Neuronal stem cell (in vitro differentiated cells): ENCODE data around the gene FAXC.
"Not testable (repeated sequence)": the region's sequence is repeated elsewhere in the genome, so short reads cannot be mapped to it uniquely, and the experiment has no call there.

Source experiments
- DNase-seq: peaks from one replicate; pipeline ENCODE4 v3.0.0-alpha.2; 2013; ENCODE audit warnings: low spot score
- H2AFZ ChIP-seq: one replicate; pipeline ENCODE4 v1.6.1; 2013; ENCODE audit warnings: mild to moderate bottlenecking, low read length, inconsistent platforms
- H2AK5ac ChIP-seq: 2 replicates; pipeline ENCODE4 v1.6.1; 2013; ENCODE audit warnings: low read depth, mild to moderate bottlenecking, inconsistent platforms, low read length, moderate library complexity, mixed read lengths
- H2BK120ac ChIP-seq: 2 replicates; pipeline ENCODE4 v1.6.1; 2013; ENCODE audit warnings: low read depth, mild to moderate bottlenecking, inconsistent platforms, low read length, moderate library complexity, mixed read lengths
- H2BK12ac ChIP-seq: one replicate; pipeline ENCODE4 v1.6.1; 2013; ENCODE audit warnings: low read length, inconsistent platforms
- H2BK15ac ChIP-seq: 2 replicates; pipeline ENCODE4 v1.6.1; 2013; ENCODE audit warnings: mild to moderate bottlenecking, low read length, inconsistent platforms, mixed read lengths
- H2BK5ac ChIP-seq: one replicate; pipeline ENCODE4 v1.6.1; 2013; ENCODE audit warnings: inconsistent platforms, mild to moderate bottlenecking, low read length, moderate library complexity
- H3K14ac ChIP-seq: one replicate; pipeline ENCODE4 v1.6.1; 2013; ENCODE audit warnings: low read length, inconsistent platforms
- H3K18ac ChIP-seq: 2 replicates; pipeline ENCODE4 v1.6.1; 2013; ENCODE audit warnings: low read length, inconsistent platforms
- H3K23ac ChIP-seq: 2 replicates; pipeline ENCODE4 v1.6.1; 2013; ENCODE audit warnings: low read depth, mild to moderate bottlenecking, mixed read lengths, low read length, inconsistent platforms; ENCODE audit not compliant: poor library complexity
- H3K27ac ChIP-seq: replicated peaks from 3 replicates; pipeline ENCODE4 v1.5.1; 2013; ENCODE audit warnings: low read length, inconsistent platforms
- H3K27me3 ChIP-seq, 3 experiments: 2 replicates each; pipeline ENCODE4 v1.6.1; 2013; ENCODE audit warnings: low read length in 3 of 3, mild to moderate bottlenecking in 2 of 3, inconsistent platforms in 1 of 3, low read depth in 1 of 3, mixed read lengths in 1 of 3, moderate library complexity in 1 of 3; ENCODE audit not compliant: control insufficient read depth in 3 of 3, insufficient read depth in 3 of 3
- H3K36me3 ChIP-seq, 2 donors: replicated peaks in 1 of 2; 2 replicates each; pipeline ENCODE4 v1.6.1; 2013; ENCODE audit warnings: low read length in 2 of 2; ENCODE audit not compliant: control insufficient read depth in 2 of 2, insufficient read depth in 2 of 2
- H3K4ac ChIP-seq: 2 replicates; pipeline ENCODE4 v1.6.1; 2013; ENCODE audit warnings: inconsistent platforms, mild to moderate bottlenecking, low read length, moderate library complexity
- H3K4me1 ChIP-seq, 2 donors: 1 replicate in 1 of 2; 2 replicates in 1 of 2; pipeline ENCODE4 v1.6.1; 2013; ENCODE audit warnings: low read length in 2 of 2, low read depth in 1 of 2; ENCODE audit not compliant: control insufficient read depth in 2 of 2, insufficient read depth in 1 of 2
- H3K4me2 ChIP-seq: one replicate; pipeline ENCODE4 v1.6.1; 2013; ENCODE audit warnings: mild to moderate bottlenecking, low read length, inconsistent platforms; ENCODE audit not compliant: insufficient read depth, poor library complexity, severe bottlenecking
- H3K4me3 ChIP-seq, 2 donors: 2 replicates each; pipeline ENCODE4 v1.5.1; 2013; ENCODE audit warnings: low read length in 2 of 2, mild to moderate bottlenecking in 2 of 2, inconsistent platforms in 1 of 2, moderate library complexity in 1 of 2
- H3K79me1 ChIP-seq: one replicate; pipeline ENCODE4 v1.6.1; 2013; ENCODE audit warnings: low read depth, mild to moderate bottlenecking, inconsistent platforms, low read length, moderate library complexity
- H3K9ac ChIP-seq: one replicate; pipeline ENCODE4 v1.6.1; 2013; ENCODE audit warnings: mild to moderate bottlenecking, low read depth, low read length, inconsistent platforms; ENCODE audit not compliant: poor library complexity
- H3K9me3 ChIP-seq, 2 donors: replicated peaks in 1 of 2; 2 replicates each; pipeline versions ENCODE3 to v1.6.1; 2013; ENCODE audit warnings: low read length in 2 of 2, mild to moderate bottlenecking in 2 of 2, inconsistent platforms in 1 of 2, low read depth in 1 of 2, mixed read lengths in 1 of 2, moderate library complexity in 1 of 2; ENCODE audit not compliant: control insufficient read depth in 2 of 2, insufficient read depth in 1 of 2
- H4K8ac ChIP-seq: one replicate; pipeline ENCODE4 v1.6.1; 2013; ENCODE audit warnings: low read depth, mild to moderate bottlenecking, inconsistent platforms, low read length, moderate library complexity
- H4K91ac ChIP-seq: one replicate; pipeline ENCODE4 v1.6.1; 2013; ENCODE audit warnings: low read length, low read depth, mild to moderate bottlenecking, inconsistent platforms; ENCODE audit not compliant: poor library complexity
- WGBS, 2 donors: extraction: QIAGEN DNeasy Blood & Tissue Kit; methylation state at CpG; one replicate each; pipeline ENCODE4 v1.1.7; 2013; ENCODE audit warnings: missing lambda C conversion rate in 2 of 2, mixed read lengths in 1 of 2; ENCODE audit not compliant: insufficient read length in 2 of 2, insufficient replicate concordance in 1 of 2; ENCODE audit errors: extremely low coverage in 2 of 2; 5-methylcytosine and 5-hydroxymethylcytosine counted together

The FAXC gene

GRCh38 chr6:99335298-99335697 lies 14.2 kb downstream of the FAXC start:
- not testable (repeated sequence) for DNase-seq, H2AFZ ChIP-seq, H3K36me3 ChIP-seq, H4K8ac ChIP-seq, H2AK5ac ChIP-seq, H4K91ac ChIP-seq, H3K4me2 ChIP-seq, H2BK12ac ChIP-seq, H3K18ac ChIP-seq, H3K27ac ChIP-seq, H3K9me3 ChIP-seq, H2BK120ac ChIP-seq, H3K9ac ChIP-seq, H3K4ac ChIP-seq, H3K14ac ChIP-seq, H2BK15ac ChIP-seq, H3K27me3 ChIP-seq, H3K79me1 ChIP-seq, H3K23ac ChIP-seq, H2BK5ac ChIP-seq, H3K4me3 ChIP-seq
- no CpG with 5 or more reads among the region's 6 CpGs for WGBS, 2 donors
- peaks cover 10 to 19% of the 10 kb centered on the region in 2 donors for H3K4me1 ChIP-seq

GRCh38 chr6:99334526-99335127 lies 14.8 kb downstream of the FAXC start:
- no peak for DNase-seq
- WGBS, 2 donors = no CpG with 5 or more reads among the region's 2 CpGs

GRCh38 chr6:99333068-99333467 lies 16.4 kb downstream of the FAXC start:
- Histone ChIP-seq H4K8ac (no peak overlapping the region), H3K23ac (no peak overlapping the region)

More at GRCh38 chr6:99334526-99335127, 14.8 kb downstream of the FAXC start:
- Histone ChIP-seq H2AK5ac (no peak overlapping the region), H3K27ac (no peak overlapping the region), H2BK15ac (no peak overlapping the region), H3K4me2 (no peak overlapping the region), H3K4ac (no peak overlapping the region), H3K14ac (no peak overlapping the region), H3K79me1 (no peaks in the 10 kb centered on the region), H3K9me3 (no peaks in the 10 kb centered on the region), H3K23ac (no peak overlapping the region), H3K9ac (no peak overlapping the region), H3K27me3 (no peaks in the 10 kb centered on the region), H3K4me1 (peaks cover 10 to 20% of the 10 kb centered on the region in 2 donors), H3K4me3 (no peak overlapping the region), H2AFZ (no peak overlapping the region), H2BK120ac (no peak overlapping the region), H3K36me3 (peaks cover 0 to 5% of the 10 kb centered on the region in 2 donors), H4K8ac (no peak overlapping the region), H4K91ac (no peak overlapping the region), H2BK12ac (no peak overlapping the region), H3K18ac (no peak overlapping the region), H2BK5ac (no peak overlapping the region)

GRCh38 chr6:99331531-99331930 lies 17.9 kb downstream of the FAXC start:
- Histone ChIP-seq H2BK120ac (no peak overlapping the region), H2AK5ac (no peak overlapping the region), H2BK12ac (no peak overlapping the region), H3K18ac (peak overlapping the region; percentile 34), H3K4ac (no peak overlapping the region), H2BK15ac (no peak overlapping the region), H3K79me1 (no peaks in the 10 kb centered on the region), H3K14ac (no peak overlapping the region), H4K91ac (no peak overlapping the region), H2BK5ac (no peak overlapping the region), H2AFZ (peak overlapping the region; percentile 77), H3K4me1 (peaks cover 10 to 16% of the 10 kb centered on the region in 2 donors), H3K9ac (no peak overlapping the region), H3K4me3 (no peak overlapping the region), H3K9me3 (no peaks in the 10 kb centered on the region), H3K27me3 (no peaks in the 10 kb centered on the region), H3K4me2 (no peak overlapping the region), H3K36me3 (peaks cover 0 to 14% of the 10 kb centered on the region in 2 donors), H3K27ac (peak overlapping the region; percentile 74), H3K23ac (no peak overlapping the region), H4K8ac (no peak overlapping the region)
- DNase-seq = no peak
- WGBS, 2 donors = no CpG with 5 or more reads among the region's 3 CpGs

More at GRCh38 chr6:99333068-99333467, 16.4 kb downstream of the FAXC start:
- H3K4me1 ChIP-seq = peaks cover 10 to 20% of the 10 kb centered on the region in 2 donors
- H3K36me3 ChIP-seq = peaks cover 0 to 5% of the 10 kb centered on the region in 2 donors
- H3K9ac ChIP-seq = no peak overlapping the region
- no peak overlapping the region for H3K4me3 ChIP-seq
- H3K27me3 ChIP-seq = no peaks in the 10 kb centered on the region
- DNase-seq = no peak
- H4K91ac ChIP-seq = no peak overlapping the region
- H2BK120ac ChIP-seq = no peak overlapping the region
- no peaks in the 10 kb centered on the region for H3K9me3 ChIP-seq
- no peak overlapping the region for H3K27ac ChIP-seq
- no peak overlapping the region for H3K18ac ChIP-seq
- no peak overlapping the region for H2BK15ac ChIP-seq
- H3K4me2 ChIP-seq = no peak overlapping the region
- no CpG with 5 or more reads among the region's 6 CpGs for WGBS, 2 donors
- no peak overlapping the region for H2AFZ ChIP-seq
- H2AK5ac ChIP-seq = no peak overlapping the region
- no peak overlapping the region for H2BK5ac ChIP-seq
- H3K79me1 ChIP-seq = no peaks in the 10 kb centered on the region
- no peak overlapping the region for H3K4ac ChIP-seq
- H2BK12ac ChIP-seq = no peak overlapping the region
- H3K14ac ChIP-seq = no peak overlapping the region
